Measurements from ENCODE around the gene ACTG2.

ACTG2 gene

GRCh38 chr2:73908689-73909652, 16.2 kb downstream of the ACTG2 start:
- Histone ChIP-seq H3K27me3 (no peaks in the 10 kb centered on the region), H3K27ac (no peak overlapping the region), H3K36me3 (no peaks in the 10 kb centered on the region), H3K9ac (no peak overlapping the region), H4K20me1 (no peaks in the 10 kb centered on the region), H3K4me2 (peak overlapping the region in 1 of 11 experiments; percentile 62; a peak in 1 of 22 replicates), H3K4me1 (peaks cover 0 to 18% (median 10%) of the 10 kb centered on the region in 10 experiments; a peak in 15 of 20 replicates), H3K4me3 (no peak overlapping the region), H3K9me3 (replicated peaks in 1 of 11) (no peaks in the 10 kb centered on the region)
- no peak for TF ChIP-seq Cebpa-rat (IDR thresholded peaks at IDR 0.05)

- no peaks in the 10 kb centered on the region for H3K36me3 ChIP-seq
- peaks cover 0 to 30% (median 12%) of the 10 kb centered on the region in 10 experiments; a peak in 16 of 20 replicates for H3K4me1 ChIP-seq
- no peak overlapping the region for H3K9ac ChIP-seq
- H4K20me1 ChIP-seq: no peaks in the 10 kb centered on the region
- H3K9me3 ChIP-seq (replicated peaks in 1 of 11): no peaks in the 10 kb centered on the region
- no peak overlapping the region for H3K4me3 ChIP-seq
- no peak for TF ChIP-seq Cebpa-rat (IDR thresholded peaks at IDR 0.05)
- H3K27ac ChIP-seq: no peak overlapping the region
- no peaks in the 10 kb centered on the region for H3K27me3 ChIP-seq
- no peak overlapping the region for H3K4me2 ChIP-seq
Observed at GRCh38 chr2:73910873-73911547, 18.2 kb downstream of the ACTG2 start.

GRCh38 chr2:73911548-73912208, 18.9 kb downstream of the ACTG2 start:
- Histone ChIP-seq H3K4me3 (no peak overlapping the region), H3K4me1 (peaks cover 0 to 29% (median 12%) of the 10 kb centered on the region in 10 experiments; a peak in 16 of 20 replicates), H3K4me2 (no peak overlapping the region), H4K20me1 (no peaks in the 10 kb centered on the region), H3K9ac (no peak overlapping the region), H3K9me3 (replicated peaks in 1 of 11) (no peaks in the 10 kb centered on the region), H3K27me3 (no peaks in the 10 kb centered on the region), H3K27ac (no peak overlapping the region), H3K36me3 (no peaks in the 10 kb centered on the region)
- no peak for TF ChIP-seq Cebpa-rat (IDR thresholded peaks at IDR 0.05)

GRCh38 chr2:73913414-73914054, 20.7 kb downstream of the ACTG2 start:
- Histone ChIP-seq H3K27me3 (no peaks in the 10 kb centered on the region), H3K9ac (no peak overlapping the region), H3K4me3 (no peak overlapping the region), H3K4me1 (peaks cover 0 to 12% (median 7%) of the 10 kb centered on the region in 10 experiments; a peak in 12 of 20 replicates), H4K20me1 (no peaks in the 10 kb centered on the region), H3K9me3 (replicated peaks in 1 of 11) (0 out of 22 replicates have a peak, but pooled peaks cover 0 to 2% (median 0%) of the 10 kb centered on the region in 11 experiments), H3K4me2 (no peak overlapping the region), H3K27ac (no peak overlapping the region), H3K36me3 (no peaks in the 10 kb centered on the region)
- TF ChIP-seq Cebpa-rat (IDR thresholded peaks at IDR 0.05): no peak

GRCh38 chr2:73914667-73915066, 21.9 kb downstream of the ACTG2 start:
- H3K9ac ChIP-seq: no peak overlapping the region
- no peaks in the 10 kb centered on the region for H3K27me3 ChIP-seq
- 0 out of 22 replicates have a peak, but pooled peaks cover 0 to 7% (median 0%) of the 10 kb centered on the region in 11 experiments for H3K9me3 ChIP-seq (replicated peaks in 1 of 11)

GRCh38 chr2:73915437-73915993, 22.7 kb downstream of the ACTG2 start:
- no peak overlapping the region for H3K27ac ChIP-seq
- H3K9me3 ChIP-seq (replicated peaks in 1 of 11): 0 out of 22 replicates have a peak, but pooled peaks cover 0 to 7% (median 0%) of the 10 kb centered on the region in 11 experiments
- H4K20me1 ChIP-seq: no peaks in the 10 kb centered on the region
- no peaks in the 10 kb centered on the region for H3K27me3 ChIP-seq
- H3K4me3 ChIP-seq: no peak overlapping the region
- H3K4me1 ChIP-seq: peaks cover 0 to 12% (median 7%) of the 10 kb centered on the region in 10 experiments; a peak in 12 of 20 replicates
- peak overlapping the region in 1 of 11 experiments; percentile 42; a peak in 1 of 22 replicates for H3K4me2 ChIP-seq
- H3K9ac ChIP-seq: no peak overlapping the region
- H3K36me3 ChIP-seq: no peaks in the 10 kb centered on the region
- no peak for TF ChIP-seq Cebpa-rat (IDR thresholded peaks at IDR 0.05)

More at GRCh38 chr2:73914667-73915066, 21.9 kb downstream of the ACTG2 start:
- H3K4me2 ChIP-seq: peak overlapping the region in 2 of 11 experiments; percentile 17 to 24; a peak in 3 of 22 replicates
- TF ChIP-seq Cebpa-rat (IDR thresholded peaks at IDR 0.05): no peak
- H4K20me1 ChIP-seq: no peaks in the 10 kb centered on the region
- no peak overlapping the region for H3K27ac ChIP-seq
- H3K4me3 ChIP-seq: no peak overlapping the region
- peaks cover 0 to 12% (median 7%) of the 10 kb centered on the region in 10 experiments; a peak in 12 of 20 replicates for H3K4me1 ChIP-seq
- no peaks in the 10 kb centered on the region for H3K36me3 ChIP-seq

GRCh38 chr2:73916666-73917065, 23.9 kb downstream of the ACTG2 start:
- H3K4me2 ChIP-seq: no peak overlapping the region

GRCh38 chr2:73917296-73917695, 24.5 kb downstream of the ACTG2 start:
- no peaks in the 10 kb centered on the region for H4K20me1 ChIP-seq
- no peak for TF ChIP-seq Cebpa-rat (IDR thresholded peaks at IDR 0.05)

More at GRCh38 chr2:73916666-73917065, 23.9 kb downstream of the ACTG2 start:
- Histone ChIP-seq H3K27ac (no peak overlapping the region), H3K4me1 (peaks cover 0 to 18% (median 8%) of the 10 kb centered on the region in 10 experiments; a peak in 13 of 20 replicates), H4K20me1 (no peaks in the 10 kb centered on the region), H3K27me3 (no peaks in the 10 kb centered on the region), H3K9ac (no peak overlapping the region), H3K36me3 (no peaks in the 10 kb centered on the region), H3K9me3 (replicated peaks in 1 of 11) (0 out of 22 replicates have a peak, but pooled peaks cover 0 to 7% (median 0%) of the 10 kb centered on the region in 11 experiments), H3K4me3 (no peak overlapping the region)
- TF ChIP-seq Cebpa-rat (IDR thresholded peaks at IDR 0.05): no peak

More at GRCh38 chr2:73917296-73917695, 24.5 kb downstream of the ACTG2 start:
- H3K4me2 ChIP-seq: peak overlapping the region in 6 of 11 experiments; percentile 2 to 26 (median 22); a peak in 4 of 22 replicates
- no peaks in the 10 kb centered on the region for H3K36me3 ChIP-seq
- no peak overlapping the region for H3K4me3 ChIP-seq
- no peak overlapping the region for H3K9ac ChIP-seq
- no peak overlapping the region for H3K27ac ChIP-seq
- H3K27me3 ChIP-seq: no peaks in the 10 kb centered on the region
- H3K4me1 ChIP-seq: peaks cover 0 to 18% (median 8%) of the 10 kb centered on the region in 10 experiments; a peak in 13 of 20 replicates
- H3K9me3 ChIP-seq (replicated peaks in 1 of 11): 0 out of 22 replicates have a peak, but pooled peaks cover 0 to 7% (median 0%) of the 10 kb centered on the region in 11 experiments

Data from BLaER1 treated with 17β-estradiol and CSF1 and Interleukin-3, amounts not matched to agents 10 nM and 100 nM (cell line).